GM18951 (cell line): ENCODE data around the gene RGS4.
"Not testable (repeated sequence)": the region's sequence is repeated elsewhere in the genome, so short reads cannot be mapped to it uniquely, and the experiment has no call there.

Experiments used
- POLR2A ChIP-seq: IDR thresholded peaks from 4 replicates; pipeline ENCODE4 v1.6.1; 2011; ENCODE audit warnings: mild to moderate bottlenecking; ENCODE audit not compliant: insufficient read length, insufficient read depth; ENCODE audit errors: extremely low read depth
- in situ Hi-C: fragments of 300-500 bp; cut with MboI; formaldehyde crosslinking; loops from one replicate; pipeline ENCODE4 v1.12.0; 2022; ENCODE audit warnings: low sequenced_read_pairs, mixed read lengths, inconsistent platforms; ENCODE audit not compliant: unreplicated experiment

The RGS4 gene

GRCh38 chr1:163074004-163074403 is 4.8 kb downstream of the RGS4 start:
- no peak for TF ChIP-seq POLR2A
- in situ Hi-C loops = loop anchor here (10.0 kb wide), 1 partner anchor 241 kb away; no protein-coding TSS in a partner anchor

- TF ChIP-seq POLR2A = no peak
- in situ Hi-C loops = loop anchor here (10.0 kb wide), 1 partner anchor 240 kb away; no protein-coding TSS in a partner anchor
Observed at GRCh38 chr1:163074716-163075284, 5.6 kb downstream of the RGS4 start.

- no peak for TF ChIP-seq POLR2A
- in situ Hi-C loops = loop anchor here (10.0 kb wide), 1 partner anchor 239 kb away; no protein-coding TSS in a partner anchor
Observed at GRCh38 chr1:163076044-163076443, 6.9 kb downstream of the RGS4 start.

- in situ Hi-C loops = loop anchor here (10.0 kb wide), 1 partner anchor 238 kb away; no protein-coding TSS in a partner anchor
- TF ChIP-seq POLR2A = no peak
Observed at GRCh38 chr1:163076446-163076845, 7.3 kb downstream of the RGS4 start.

GRCh38 chr1:163076981-163077761 is 8.0 kb downstream of the RGS4 start:
- in situ Hi-C loops = loop anchor here (10.0 kb wide), 1 partner anchor 238 kb away; no protein-coding TSS in a partner anchor
- no peak for TF ChIP-seq POLR2A

- no peak for TF ChIP-seq POLR2A
- in situ Hi-C loops = no loop called here
Observed at GRCh38 chr1:163082971-163083370, 13.8 kb downstream of the RGS4 start.

- no peak for TF ChIP-seq POLR2A
- in situ Hi-C loops = no loop called here
Observed at GRCh38 chr1:163083690-163084089, 14.5 kb downstream of the RGS4 start.

- in situ Hi-C loops = no loop called here
- no peak for TF ChIP-seq POLR2A
Observed at GRCh38 chr1:163084330-163084729, 15.2 kb downstream of the RGS4 start.

GRCh38 chr1:163085041-163085903 is 16.1 kb downstream of the RGS4 start:
- TF ChIP-seq POLR2A = no peak
- in situ Hi-C loops = no loop called here

GRCh38 chr1:163085904-163086268 is 16.7 kb downstream of the RGS4 start:
- no peak for TF ChIP-seq POLR2A
- in situ Hi-C loops = no loop called here

GRCh38 chr1:163089117-163089516 is 20.0 kb downstream of the RGS4 start:
- in situ Hi-C loops = not testable (repeated sequence)

GRCh38 chr1:163090321-163090945 is 21.3 kb downstream of the RGS4 start:
- in situ Hi-C loops = no loop called here
- TF ChIP-seq POLR2A = no peak

- in situ Hi-C loops = no loop called here
- TF ChIP-seq POLR2A = no peak
Observed at GRCh38 chr1:163093169-163093568, 24.0 kb downstream of the RGS4 start.
